Gastrocnemius medialis (tissue), 4 donors: ENCODE data around the gene HES1.

Experiments used
- CTCF ChIP-seq, 5 experiments: fragments of 450-650 bp in 3 of 5; fragments of 200-600 bp in 2 of 5; sonication (generic) in 2 of 5; IDR thresholded peaks in 4 of 5; conservative IDR thresholded peaks in 1 of 5; 1 replicate in 4 of 5; 2 replicates in 1 of 5; pipeline ENCODE4 v1.5.1; 2016 to 2019; ENCODE audit warnings: antibody characterized with exemption in 5 of 5, mild to moderate bottlenecking in 3 of 5, moderate library complexity in 3 of 5
- POLR2A ChIP-seq, 2 donors: fragments of 450-650 bp; IDR thresholded peaks; one replicate each; pipeline ENCODE4 v1.6.1; 2017; ENCODE audit warnings: antibody characterized with exemption in 2 of 2, mild to moderate bottlenecking in 2 of 2, moderate library complexity in 2 of 2

- no peak for TF ChIP-seq CTCF (IDR thresholded peaks at IDR 0.05 in 4 of 5, conservative IDR thresholded peaks at IDR 0.05 in 1 of 5)
- no peak for TF ChIP-seq POLR2A (IDR thresholded peaks at IDR 0.05)
Observed at GRCh38 chr3:194095464-194095863, 40.5 kb upstream of the HES1 start.
